Islet of Langerhans (tissue), 1 donor: ENCODE data around the gene STAT5B.
"Not testable (repeated sequence)": the region's sequence is repeated elsewhere in the genome, so short reads cannot be mapped to it uniquely, and the experiment has no call there.

ENCODE experiments used
- FAIRE-seq: peaks from one replicate; lab custom pipeline; 2011; peaks lifted over from hg19 to GRCh38; lab: Jason Lieb, UNC

STAT5B gene

DNA sequence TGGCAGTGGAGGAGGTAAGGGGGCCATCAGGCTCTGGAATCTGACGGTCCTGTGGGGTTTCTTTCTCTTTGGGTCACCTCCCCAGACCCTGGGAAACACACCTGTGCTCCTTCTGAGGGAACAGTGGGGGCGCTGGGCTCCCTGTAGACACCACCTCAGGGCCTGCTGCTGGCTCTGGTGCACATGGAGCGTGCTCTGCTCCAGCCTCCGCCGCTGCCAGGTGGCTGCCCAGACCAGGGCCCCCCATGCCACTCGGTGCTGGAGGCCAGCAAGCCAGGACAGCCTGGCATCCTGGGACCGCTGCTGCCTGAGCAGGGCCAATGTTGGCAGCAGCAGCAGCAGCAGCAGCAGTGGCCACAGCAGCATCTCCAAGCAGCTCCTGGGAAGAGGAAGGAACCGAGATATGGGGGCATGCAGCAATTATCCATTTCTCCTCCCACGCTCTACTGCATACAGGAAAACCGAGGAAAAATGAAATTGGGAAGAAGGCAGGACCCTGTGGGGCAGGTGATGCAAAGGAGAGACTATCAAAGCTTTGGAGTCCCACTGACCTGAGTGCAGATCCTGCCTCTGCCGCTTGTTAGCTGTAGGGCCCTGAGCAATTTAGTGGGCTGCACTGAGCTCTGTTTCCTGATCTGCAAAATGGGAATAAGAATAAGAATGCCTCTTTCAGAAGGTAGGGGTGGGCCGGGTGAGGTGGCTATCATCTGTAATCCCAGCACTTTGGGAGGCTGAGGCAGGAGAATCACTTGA, 82.8 kb downstream of the STAT5B start:
- FAIRE-seq = no peak

DNA sequence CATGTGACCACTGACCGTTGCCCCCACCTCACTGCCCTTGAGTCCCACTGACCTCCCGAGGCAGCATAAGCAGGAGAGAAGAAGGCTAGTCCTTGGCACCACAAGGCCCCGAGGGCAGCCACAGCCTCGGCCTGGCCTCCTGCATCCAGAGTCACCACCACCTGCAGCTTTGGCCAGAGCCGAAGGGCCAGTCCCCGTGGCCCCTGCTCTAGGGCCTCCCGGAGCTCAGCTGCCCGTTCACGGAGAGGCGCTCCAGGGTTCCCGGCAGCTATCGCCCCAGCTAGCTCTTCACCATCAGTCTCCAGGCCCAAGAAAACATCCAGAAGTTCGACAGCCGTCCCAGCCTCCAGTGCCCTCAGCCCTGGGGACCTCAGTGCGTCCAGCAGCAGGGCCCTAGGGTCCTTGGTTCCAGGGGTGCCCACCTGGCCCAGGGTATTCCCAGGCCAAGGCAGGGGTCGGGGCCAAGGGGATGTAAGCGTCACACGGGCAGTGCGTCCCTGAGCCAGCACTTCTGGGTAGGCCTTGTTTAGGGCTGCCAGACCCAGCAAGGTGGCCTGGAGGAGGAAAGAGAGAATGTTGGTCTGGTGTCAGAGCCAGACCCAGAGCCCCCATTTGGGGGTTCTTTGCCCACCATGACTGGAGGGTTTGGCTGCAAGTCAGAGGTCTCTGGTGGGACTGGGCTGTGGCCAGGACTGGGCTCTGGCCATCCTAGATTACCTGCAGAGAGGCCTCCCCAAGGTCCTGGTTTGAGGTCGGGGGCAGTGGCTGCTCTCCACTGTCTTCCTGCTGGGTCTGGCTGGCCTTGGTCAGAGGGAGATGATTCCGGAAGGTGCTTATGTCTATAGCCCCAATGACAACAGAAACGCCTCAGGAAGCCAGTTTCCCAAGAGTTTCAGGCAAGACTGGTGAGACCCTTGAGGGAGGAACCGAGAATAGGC, 83.7 kb downstream of the STAT5B start:
- FAIRE-seq = no peak

DNA sequence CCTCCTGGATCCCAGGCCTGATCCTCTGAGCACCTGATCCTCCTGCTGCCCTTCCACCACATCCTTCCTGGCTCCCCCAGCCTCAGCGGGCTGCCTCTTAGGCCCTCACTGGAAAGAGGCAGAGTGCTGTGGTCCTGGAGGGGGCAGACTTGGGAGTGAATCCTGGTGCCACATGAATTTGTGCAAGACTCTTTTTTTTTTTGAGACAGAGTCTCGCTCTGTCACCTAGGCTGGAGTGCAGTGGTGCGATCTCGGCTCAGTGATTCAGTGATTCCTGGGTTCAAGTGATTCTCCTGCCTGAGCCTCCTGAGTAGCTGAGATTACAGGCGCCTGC, 84.9 kb downstream of the STAT5B start:
- FAIRE-seq = no peak

DNA sequence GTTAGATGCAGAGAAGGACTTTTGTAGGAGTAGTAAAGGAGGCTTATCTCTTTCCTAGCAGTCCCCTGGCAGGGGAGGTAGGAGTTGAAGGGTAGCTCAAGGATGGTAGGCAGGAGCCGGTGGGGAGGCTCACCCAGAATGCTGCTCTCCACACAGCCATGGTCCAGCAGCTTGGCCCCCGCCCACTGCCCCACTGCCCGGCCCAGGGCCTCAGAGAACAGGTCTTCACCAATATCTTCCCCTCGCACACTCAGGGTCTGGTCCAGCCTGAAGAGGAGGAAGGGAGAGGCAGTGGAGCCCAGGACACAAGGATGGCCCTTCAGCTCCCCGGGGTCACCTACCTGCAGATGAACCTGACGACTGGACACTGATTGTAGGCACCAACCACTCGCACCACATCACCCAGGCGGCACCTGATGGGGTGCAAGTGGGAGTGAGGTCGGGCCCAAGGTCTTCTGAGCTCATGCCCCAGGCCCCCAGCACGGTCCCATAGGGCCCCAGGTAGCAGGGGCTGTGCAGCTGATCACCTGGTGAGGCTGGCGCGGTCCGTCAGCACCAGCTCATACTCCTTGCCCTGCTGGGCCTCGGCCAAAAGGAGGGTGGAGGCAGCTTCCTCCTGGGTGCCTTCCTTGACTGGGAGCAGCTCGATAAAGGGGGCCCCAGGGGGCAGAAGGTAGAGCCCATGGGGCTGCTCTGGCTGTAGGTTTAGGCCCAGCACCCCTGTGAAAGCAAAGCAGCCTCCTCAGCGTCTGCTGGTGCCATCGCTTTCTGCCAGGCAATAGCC, 85.5 kb downstream of the STAT5B start:
- no peak for FAIRE-seq

DNA sequence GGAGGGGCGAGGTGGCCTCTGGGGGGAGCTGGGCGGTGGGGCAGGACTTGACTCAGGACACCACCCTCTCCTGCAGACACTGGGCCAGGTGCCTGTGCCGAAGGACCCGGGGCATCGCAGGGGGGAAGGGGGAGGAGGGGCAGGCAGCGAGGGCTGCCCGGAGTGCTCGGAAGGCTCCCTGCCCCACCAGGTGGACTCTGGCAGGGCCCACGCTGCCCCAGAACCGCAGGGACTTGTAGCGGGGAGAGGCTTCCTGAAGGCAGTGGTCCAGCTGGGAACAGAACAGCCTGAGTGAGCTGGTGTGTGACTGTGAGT, 86.6 kb downstream of the STAT5B start:
- no peak for FAIRE-seq

DNA sequence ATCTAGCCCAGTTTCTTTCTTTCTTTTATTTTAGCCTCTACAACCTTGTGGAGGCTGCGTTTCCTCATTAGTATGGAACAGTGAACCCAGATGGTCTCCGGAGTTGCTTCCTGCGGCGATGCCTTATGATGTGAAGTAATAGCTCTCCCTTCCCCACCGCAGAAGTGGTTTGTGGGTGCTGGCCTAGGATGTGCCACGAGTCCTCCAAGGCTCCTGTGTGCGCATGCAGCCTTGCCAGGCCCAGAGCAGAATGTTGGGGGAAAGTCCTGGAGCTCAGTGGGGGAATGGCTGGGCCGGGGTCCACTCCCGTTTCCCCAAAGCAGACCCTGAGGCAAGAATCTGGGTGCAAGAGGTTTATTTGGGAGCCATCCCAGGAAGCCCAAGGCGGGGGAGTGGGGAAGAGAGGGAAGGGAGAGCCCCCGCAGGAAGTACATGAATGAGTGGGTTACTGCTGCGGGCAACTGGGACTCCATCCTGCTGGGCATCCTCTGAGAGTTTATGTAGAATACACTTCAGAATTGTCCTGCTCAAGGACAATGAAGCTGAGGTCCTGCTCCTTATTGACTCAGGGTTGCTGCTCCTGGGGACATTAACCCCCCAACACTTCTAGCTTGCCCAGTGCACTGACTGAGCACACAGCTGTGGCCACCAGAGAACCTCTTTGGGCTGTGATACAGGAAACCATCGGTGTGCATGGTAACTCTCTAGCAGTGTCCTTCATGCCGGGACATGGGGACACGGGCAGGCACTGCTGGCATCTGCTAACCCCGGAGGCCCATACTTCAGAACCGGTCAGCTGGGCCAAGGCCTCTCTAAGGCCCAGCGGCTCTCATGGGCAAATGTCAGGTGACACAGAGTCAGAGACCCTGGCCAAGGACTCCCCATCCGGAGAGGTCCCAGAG, 87.2 kb downstream of the STAT5B start:
- no peak for FAIRE-seq

DNA sequence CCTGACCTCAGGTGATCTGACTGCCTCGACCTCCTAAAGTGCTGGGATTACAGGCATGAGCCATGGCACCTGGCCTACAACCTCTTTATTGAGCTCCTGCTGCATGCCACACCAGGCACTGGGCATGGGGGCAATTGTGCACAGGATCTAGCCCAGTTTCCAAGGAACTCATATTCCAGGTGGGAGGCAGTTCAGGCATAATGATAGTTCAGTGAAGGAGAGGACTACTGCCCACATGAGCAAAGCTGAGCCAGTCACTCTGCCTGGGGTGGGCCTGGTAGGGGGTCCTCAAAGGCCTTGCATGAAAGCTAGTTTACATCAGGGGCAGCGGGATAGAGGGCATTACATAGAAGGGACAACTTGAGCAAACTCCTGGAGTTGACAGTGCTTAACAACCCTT, 88.4 kb downstream of the STAT5B start:
- FAIRE-seq = no peak

DNA sequence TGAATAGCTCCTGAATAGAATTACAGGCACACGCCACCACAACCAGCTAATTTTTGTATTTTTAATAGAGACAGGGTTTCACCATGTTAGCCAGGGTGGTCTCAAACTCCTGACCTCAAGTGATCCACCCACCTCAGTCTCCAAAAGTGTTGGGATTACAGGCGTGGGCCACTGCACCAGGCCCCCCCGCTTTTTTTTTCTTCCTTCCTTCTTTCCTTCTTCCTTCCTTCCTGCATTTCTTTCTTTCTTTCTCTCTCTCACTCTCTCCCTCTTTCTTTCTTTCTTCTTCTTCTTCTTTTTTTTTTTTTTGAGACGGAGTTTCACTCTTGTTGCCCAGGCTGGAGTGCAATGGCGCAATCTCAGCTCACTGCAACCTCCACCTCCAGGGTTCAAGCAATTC, 90.0 kb downstream of the STAT5B start:
- FAIRE-seq = not testable (repeated sequence)

DNA sequence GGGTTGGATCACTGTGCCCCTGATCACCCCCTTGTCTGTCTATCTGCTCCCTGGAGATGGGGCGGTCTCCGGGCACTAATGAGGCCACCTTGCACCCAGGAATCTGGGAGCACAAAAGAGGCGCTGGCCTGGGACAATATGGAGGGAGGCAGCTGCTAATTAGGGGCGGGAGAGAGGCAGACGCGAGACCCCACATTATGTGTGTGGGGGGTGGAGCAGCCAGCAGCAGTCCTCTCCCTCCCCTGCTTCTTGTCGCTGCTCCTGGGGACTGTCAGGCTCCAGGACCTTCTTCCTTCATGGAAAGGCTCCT, 90.6 kb downstream of the STAT5B start:
- no peak for FAIRE-seq

DNA sequence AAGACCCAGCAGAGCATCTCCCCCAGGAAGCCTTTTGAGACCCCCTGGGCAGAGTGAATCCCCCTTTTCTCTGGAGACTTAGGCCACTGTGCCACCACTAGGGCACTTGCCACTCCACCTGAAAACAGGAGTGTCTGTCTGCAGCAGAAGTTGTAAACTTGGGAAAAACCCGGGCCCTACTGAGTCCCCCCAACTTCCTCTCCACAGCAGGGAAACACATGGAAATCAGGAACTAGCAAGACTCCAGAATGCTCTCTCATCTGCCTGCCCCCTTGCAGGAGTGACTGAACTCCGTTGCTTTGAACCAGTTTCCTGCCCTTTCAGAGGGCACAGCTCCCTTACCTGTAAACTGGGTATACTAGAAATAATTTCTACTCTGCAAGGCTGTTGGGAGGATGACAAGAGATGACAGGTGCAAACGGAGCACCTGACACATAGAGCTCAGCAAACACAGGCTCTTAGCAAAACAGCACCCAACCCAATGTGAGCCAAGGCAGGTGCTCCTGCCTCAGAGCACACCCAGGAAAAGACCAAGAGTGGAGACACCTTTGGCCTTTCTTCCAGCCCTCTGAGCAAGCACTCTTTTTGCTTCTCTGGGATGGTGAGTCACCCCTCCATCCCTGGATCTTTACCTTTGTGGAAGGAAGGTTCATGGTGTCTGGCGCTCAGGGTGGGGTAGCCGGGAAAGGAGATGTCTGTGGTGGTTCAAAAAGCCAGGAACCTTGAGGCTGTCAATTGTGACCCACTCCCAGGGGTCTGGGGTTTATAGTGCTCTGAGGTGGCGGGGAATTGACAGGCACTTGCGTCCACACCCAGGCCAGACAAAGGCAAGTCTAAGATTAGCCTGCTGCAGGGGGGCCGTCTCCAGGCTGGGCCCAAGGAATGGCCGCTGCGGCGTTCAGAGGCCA, 91.2 kb downstream of the STAT5B start, which contains the start of gene HCRT:
HCRT (minus strand) TSS at position 740 of the 908 bp plus-strand sequence; CDS start at position 653, 87 bp downstream.
- no peak for FAIRE-seq

DNA sequence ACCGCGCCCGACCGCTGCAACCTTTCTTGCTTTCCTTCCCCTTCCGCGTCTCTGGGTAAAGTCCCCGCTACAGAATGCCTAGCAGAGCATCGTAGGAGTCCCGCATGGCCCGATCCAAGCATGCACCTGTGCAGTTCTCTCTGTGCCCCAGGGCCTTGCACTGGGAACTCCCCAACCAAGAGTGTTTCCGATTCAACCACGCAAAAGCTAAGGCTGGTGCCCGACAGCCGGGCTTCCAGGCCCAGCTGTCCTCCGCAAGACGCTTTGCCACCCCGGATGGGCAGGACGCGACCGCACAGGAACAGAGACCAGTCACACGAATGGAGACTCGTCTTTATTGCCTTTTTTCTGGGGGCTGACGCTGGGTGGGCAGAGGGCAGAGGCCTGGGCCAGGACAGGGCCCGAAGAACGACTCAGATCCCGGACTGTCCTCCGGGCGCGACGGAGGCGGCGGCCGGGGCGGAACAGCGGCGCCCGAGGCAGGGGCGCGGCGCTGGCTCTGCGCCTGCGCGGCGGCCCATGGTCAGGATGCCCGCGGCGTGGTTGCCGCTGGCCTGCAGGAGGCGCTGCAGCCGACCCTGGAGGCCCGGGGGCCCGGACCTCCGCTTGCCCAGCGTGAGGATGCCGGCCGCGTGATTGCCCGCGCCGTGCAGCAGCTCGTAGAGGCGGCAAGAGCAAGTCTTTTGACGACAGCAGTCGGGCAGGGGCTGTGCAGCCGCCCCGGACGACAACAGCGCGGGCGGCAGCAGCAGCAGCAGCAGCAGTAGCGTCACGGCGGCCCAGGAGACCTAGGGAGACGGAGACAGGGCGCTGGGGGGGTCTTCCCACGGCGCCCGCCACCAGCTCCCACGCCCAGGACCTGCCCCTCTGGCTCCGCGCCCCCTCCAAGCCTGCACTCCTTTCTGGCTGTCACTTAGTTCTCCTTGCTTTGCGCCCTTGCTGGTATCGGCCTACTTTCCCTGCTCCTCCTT, 92.2 kb downstream of the STAT5B start:
- FAIRE-seq = no peak

DNA sequence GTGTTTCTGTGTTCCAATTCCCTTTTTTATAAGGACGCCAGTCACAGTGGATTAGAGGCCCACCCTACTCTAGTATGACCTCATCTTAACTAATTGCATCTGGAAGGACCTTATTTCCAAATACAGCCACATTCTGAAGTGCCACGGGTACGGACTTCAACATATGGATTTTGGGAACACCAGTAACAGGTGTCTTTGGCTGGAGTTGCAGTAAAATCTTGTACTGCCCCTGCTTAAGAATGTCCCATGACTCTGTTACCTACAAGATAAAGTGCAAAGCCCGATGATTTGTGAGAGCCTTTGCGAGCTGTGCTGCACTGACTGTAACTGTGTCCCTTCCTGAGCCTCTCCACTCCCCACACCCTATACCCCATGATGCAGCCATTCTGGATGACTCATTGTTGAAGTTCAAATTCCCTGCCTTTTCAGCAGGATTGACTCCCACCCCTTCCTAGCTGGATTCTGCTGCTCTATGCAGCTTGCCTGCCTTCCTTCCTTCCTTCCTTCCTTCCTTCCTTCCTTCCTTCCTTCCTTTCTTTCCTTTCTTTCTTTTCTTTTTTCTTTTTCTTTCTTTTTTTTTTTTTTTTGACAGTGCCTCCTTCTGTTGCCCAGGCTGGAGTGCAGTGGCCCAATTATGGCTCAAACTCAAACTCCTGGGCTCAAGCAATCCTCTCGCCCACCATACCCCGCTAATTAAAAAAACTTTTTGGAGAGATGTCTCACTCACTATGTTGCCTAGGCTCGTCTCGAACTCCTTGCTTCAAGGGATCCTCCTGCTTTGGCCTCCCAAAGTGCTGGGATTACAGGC, 93.1 kb downstream of the STAT5B start:
- no peak for FAIRE-seq

DNA sequence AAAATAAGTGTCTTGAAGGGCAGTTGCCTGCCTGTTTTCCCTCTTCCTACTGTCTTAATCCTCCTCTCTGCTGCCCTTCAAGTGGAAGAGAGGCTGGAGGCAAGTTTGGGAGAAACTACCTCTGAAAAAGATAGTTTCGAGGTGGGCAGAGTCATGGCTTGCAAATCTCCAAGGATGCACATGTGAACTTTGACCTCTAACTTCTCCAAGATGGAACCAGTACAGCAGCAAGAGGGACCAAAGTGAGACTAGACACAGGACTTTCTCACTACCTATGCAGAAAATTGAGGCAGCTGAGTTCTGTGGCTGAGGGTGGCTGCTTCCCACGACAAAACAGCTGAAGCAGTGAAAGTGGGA, 94.4 kb downstream of the STAT5B start:
- no peak for FAIRE-seq

DNA sequence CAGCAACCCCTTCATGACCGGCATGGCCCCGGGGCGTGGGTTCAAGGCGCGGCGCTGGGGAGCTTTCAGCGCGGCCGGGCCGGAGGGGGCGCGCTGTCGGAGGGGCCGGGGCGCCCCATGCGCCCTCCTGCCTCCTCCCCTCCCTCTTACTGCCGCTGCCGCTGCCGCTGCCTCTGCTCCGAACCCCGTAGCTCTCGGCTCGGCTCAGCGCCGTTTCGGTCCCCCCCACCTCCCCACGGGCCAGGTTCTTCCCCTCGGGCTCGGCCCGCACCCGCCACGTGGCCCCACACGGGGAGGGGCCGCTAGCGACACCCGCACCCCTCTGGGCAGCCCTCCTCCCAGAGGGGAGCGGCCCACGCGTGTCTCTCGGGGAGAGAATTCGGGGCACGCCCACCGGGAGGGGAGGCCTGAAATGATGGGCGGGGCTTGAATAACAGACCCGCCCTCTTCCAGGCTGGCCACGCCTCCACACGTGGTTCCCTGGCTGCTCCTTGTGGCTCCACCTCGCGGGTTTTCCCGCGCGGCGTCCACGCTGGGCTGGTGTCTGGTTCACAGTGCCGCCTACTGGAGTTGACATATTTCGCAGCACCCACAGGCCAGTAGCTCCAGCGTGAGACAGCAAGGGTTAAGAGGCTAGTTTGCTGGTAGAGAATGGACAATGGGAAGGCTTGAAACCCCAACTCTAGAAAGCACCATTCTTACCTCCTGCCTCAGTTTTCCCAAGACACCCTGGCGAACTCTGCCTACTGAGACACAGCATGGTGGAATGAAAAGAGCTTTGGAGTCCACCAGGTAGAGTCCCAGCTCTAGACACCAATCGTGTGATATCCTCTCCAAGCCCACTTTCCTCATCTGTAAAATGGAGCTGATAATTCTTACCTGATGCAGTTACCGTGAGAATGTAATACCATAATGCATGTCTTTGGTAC, 95.0 kb downstream of the STAT5B start, which contains the start of gene KCNH4:
KCNH4 (minus strand) TSS at position 221 of the 929 bp plus-strand sequence; CDS start at position 24, 197 bp downstream.
- FAIRE-seq = no peak

DNA sequence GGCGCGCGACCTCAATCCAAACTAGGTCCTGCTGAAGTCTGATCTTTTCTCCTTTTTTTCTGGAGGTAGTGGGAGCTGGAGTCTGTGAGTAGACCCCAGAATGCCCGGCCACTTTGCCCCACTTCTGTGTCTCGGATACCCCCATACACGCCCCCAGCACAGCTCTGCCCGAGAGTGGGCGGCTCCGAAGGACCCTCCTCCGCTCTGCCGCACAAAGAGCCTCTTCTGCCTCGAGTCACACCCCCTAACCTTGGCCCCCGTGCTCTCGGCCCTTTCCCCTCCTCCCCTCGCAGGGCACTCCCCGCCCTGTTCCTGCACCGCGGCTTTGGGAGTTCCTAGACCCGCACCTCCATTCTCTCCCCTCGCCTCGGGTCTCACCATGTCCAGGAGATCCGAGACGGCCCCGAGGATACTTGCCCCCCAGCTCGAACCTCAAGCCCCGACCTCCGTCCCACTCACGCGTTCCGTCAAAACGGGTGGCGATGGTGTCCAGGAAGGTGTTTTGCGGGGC, 95.7 kb downstream of the STAT5B start:
- no peak for FAIRE-seq

DNA sequence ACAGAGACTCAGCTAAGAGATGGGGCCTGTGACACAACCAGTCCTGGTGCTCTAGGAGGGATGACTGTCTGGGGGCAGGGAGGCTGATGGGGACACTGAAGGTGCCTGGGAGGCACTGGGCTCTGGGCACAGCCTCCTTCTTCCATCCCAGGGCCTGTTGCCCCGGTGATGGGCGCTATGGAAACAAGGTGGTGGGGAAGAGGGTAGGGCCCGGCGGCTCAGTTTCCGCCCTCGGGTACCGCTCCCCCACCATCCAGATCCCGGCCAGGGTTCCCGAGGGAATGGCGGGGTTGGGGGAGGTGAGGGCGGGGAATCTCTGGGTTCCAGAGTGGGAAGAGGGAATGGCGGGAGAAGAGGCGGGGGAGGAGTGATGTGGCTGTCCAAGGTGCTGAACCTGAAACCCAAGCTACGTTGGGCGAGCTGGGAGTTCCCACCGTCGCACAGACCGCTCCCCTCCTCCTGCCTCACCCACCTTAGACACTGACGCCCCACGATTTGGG, 96.2 kb downstream of the STAT5B start:
- FAIRE-seq = no peak

DNA sequence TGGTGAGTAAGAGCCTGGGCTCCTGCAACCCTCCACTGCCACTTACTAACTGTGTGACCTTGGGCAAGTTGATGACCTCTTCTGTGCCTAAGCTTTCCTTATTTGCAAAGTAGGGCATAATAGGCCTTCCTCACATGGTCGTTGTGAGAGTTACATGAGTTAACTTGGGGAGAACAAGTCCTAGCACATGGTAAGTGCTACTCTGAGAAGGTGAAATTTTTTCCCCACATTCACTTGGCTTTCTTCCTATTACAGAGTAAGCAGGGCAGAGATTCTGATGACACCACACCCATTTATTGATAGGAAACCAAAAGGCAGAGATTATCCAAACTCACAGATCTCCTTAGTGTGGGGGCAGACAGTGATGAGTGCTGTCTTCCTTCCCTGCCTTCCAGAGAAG, 96.9 kb downstream of the STAT5B start:
- no peak for FAIRE-seq
